DOHH2 (cell line): ENCODE measurements around the gene COL20A1.

Source experiments
- EZH2phosphoT487 ChIP-seq: fragments of 200-600 bp; sonication (generic); IDR thresholded peaks from 2 replicates; pipeline ENCODE4 v1.6.1; 2017; ENCODE audit warnings: borderline replicate concordance, mild to moderate bottlenecking, antibody characterized with exemption, low read length, moderate library complexity, mixed read lengths
- TF ChIP-seq, protein P1 (sequence below): fragments of 200-600 bp; sonication (generic); IDR thresholded peaks from one replicate; pipeline ENCODE4 v1.5.1; 2014; ENCODE audit warnings: antibody characterized with exemption, mild to moderate bottlenecking, low read depth, low read length; ENCODE audit not compliant: poor library complexity, severe bottlenecking

GRCh38 chr20:63315731-63316491 lies 22.9 kb downstream of the COL20A1 start:
- TF ChIP-seq, protein P1, sequence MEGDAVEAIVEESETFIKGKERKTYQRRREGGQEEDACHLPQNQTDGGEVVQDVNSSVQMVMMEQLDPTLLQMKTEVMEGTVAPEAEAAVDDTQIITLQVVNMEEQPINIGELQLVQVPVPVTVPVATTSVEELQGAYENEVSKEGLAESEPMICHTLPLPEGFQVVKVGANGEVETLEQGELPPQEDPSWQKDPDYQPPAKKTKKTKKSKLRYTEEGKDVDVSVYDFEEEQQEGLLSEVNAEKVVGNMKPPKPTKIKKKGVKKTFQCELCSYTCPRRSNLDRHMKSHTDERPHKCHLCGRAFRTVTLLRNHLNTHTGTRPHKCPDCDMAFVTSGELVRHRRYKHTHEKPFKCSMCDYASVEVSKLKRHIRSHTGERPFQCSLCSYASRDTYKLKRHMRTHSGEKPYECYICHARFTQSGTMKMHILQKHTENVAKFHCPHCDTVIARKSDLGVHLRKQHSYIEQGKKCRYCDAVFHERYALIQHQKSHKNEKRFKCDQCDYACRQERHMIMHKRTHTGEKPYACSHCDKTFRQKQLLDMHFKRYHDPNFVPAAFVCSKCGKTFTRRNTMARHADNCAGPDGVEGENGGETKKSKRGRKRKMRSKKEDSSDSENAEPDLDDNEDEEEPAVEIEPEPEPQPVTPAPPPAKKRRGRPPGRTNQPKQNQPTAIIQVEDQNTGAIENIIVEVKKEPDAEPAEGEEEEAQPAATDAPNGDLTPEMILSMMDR = no peak
- TF ChIP-seq EZH2phosphoT487 = no peak
